K562 (cell line): ENCODE results near the gene ARHGAP26. TPM values are rescaled to one million over a fixed set of nuclear protein-coding genes. Genes with fewer than 3 reads are reported as not detected.
A peak's percentile ranks its signal among the peaks of the same experiment; 100 is the strongest.

ENCODE experiments used
- ATAC-seq: fragments of 200-7000 bp; cut with Tn5 transposase; 3 replicates; pipeline ENCODE4 v1.9.1; 2020; ENCODE audit warnings: moderate library complexity
- BruUV-seq: library from RNA; stranded (reverse); fragments of 400-500 nt; replicated peaks from 2 replicates; lab custom pipeline; 2021; lab: Mats Ljungman, UMichigan
- CTCF ChIA-PET: fragments of 300-600 bp; formaldehyde crosslinking; extraction: SDS; loops from one replicate; lab custom pipeline; 2021; ENCODE audit warnings: low intra/inter-chr PET ratio; lab: Yijun Ruan, JAX
- POLR2A ChIA-PET: fragments of 300-600, 350-650 bp; sonication (Branson Sonifier 250); formaldehyde crosslinking; extraction: SDS; loops from one replicate; lab custom pipeline; 2021; ENCODE audit warnings: antibody characterized with exemption, inconsistent platforms; lab: Yijun Ruan, JAX
- DNase-seq, 4 experiments: peaks; one replicate each; pipeline versions ENCODE4 v3.0.0 to v3.0.0-alpha.2; 2011 to 2018; ENCODE audit warnings: low spot score in 3 of 4, mixed read lengths in 3 of 4; ENCODE audit errors: extremely low read depth in 1 of 4
- FAIRE-seq: peaks from 2 replicates; lab custom pipeline; 2011; peaks lifted over from hg19 to GRCh38; lab: Jason Lieb, UNC
- H2AFZ ChIP-seq: 2 replicates; pipeline ENCODE4 v1.6.0; 2011; ENCODE audit warnings: low read depth, low read length, control low read depth, inconsistent platforms
- H3K27ac ChIP-seq: fragments of 200-600 bp; 3 replicates; pipeline ENCODE4 v1.8.0; 2011; ENCODE audit warnings: low read depth, mild to moderate bottlenecking, control low read depth, inconsistent platforms, low read length, moderate library complexity, mixed read lengths; ENCODE audit errors: extremely low read depth
- H3K27me3 ChIP-seq, 2 experiments: fragments of 300-600 bp in 1 of 2; 2 replicates in 1 of 2; 3 replicates in 1 of 2; pipeline versions ENCODE4 v1.6.0 to v1.8.0; 2011; ENCODE audit warnings: inconsistent platforms in 2 of 2, low read length in 2 of 2, mild to moderate bottlenecking in 1 of 2, mixed read lengths in 1 of 2, moderate library complexity in 1 of 2; ENCODE audit not compliant: control insufficient read depth in 2 of 2, insufficient read depth in 2 of 2
- H3K36me3 ChIP-seq: fragments of 300-600 bp; 3 replicates; pipeline ENCODE4 v1.8.0; 2011; ENCODE audit warnings: mild to moderate bottlenecking, low read length, inconsistent platforms; ENCODE audit not compliant: control insufficient read depth, insufficient read depth
- H3K4me1 ChIP-seq, 2 experiments: fragments of 200-600 bp in 1 of 2; replicated peaks in 1 of 2; 2 replicates in 1 of 2; 3 replicates in 1 of 2; pipeline versions ENCODE4 v1.5.1 to v1.8.0; 2011; ENCODE audit warnings: inconsistent platforms in 2 of 2, low read length in 2 of 2, mild to moderate bottlenecking in 1 of 2, mixed read lengths in 1 of 2, moderate library complexity in 1 of 2; ENCODE audit not compliant: control insufficient read depth in 2 of 2, insufficient read depth in 2 of 2
- H3K4me2 ChIP-seq: 2 replicates; pipeline ENCODE4 v1.6.1; 2011; ENCODE audit warnings: low read length, control low read depth, inconsistent platforms, mixed read lengths; ENCODE audit not compliant: insufficient read depth
- H3K4me3 ChIP-seq: fragments of 200-600 bp; sonication (generic), shearing (Covaris generic); 2 replicates; pipeline ENCODE4 v1.5.1; 2016; ENCODE audit warnings: control low read depth, inconsistent platforms
- H3K79me2 ChIP-seq: fragments of 200-600 bp; 3 replicates; pipeline ENCODE4 v1.8.0; 2011; ENCODE audit warnings: low read length, inconsistent platforms; ENCODE audit not compliant: control insufficient read depth, insufficient read depth
- H3K9ac ChIP-seq, 2 experiments: 2 replicates each; pipeline versions ENCODE4 v1.6.0 to v1.6.1; 2011; ENCODE audit warnings: low read depth in 2 of 2, low read length in 2 of 2, control low read depth in 1 of 2, inconsistent platforms in 1 of 2, mild to moderate bottlenecking in 1 of 2, mixed read lengths in 1 of 2; ENCODE audit not compliant: insufficient read depth in 1 of 2
- H3K9me1 ChIP-seq: one replicate; pipeline ENCODE4 v1.6.0; 2011; ENCODE audit warnings: inconsistent platforms, mild to moderate bottlenecking, low read length, moderate library complexity; ENCODE audit not compliant: control insufficient read depth, insufficient read depth
- H3K9me3 ChIP-seq: replicated peaks from 2 replicates; pipeline ENCODE4 v1.5.1; 2011; ENCODE audit warnings: low read depth, low read length, inconsistent platforms; ENCODE audit not compliant: control insufficient read depth, insufficient read depth
- H4K20me1 ChIP-seq: replicated peaks from 2 replicates; pipeline ENCODE4 v1.6.1; 2011; ENCODE audit warnings: low read length, inconsistent platforms, mixed read lengths; ENCODE audit not compliant: control insufficient read depth, insufficient read depth
- KLF10 ChIP-seq: fragments of 250-450 bp; sonication (Bioruptor Pico); IDR thresholded peaks from 2 replicates; pipeline ENCODE4 v1.6.1; 2021; ENCODE audit warnings: matching md5 sums
- NR2C1 ChIP-seq, 2 experiments: fragments of 450-650 bp; IDR thresholded peaks; 2 replicates each; pipeline ENCODE4 v1.6.1; 2017; ENCODE audit warnings: mild to moderate bottlenecking in 2 of 2, antibody characterized with exemption in 1 of 2, inconsistent platforms in 1 of 2, missing compliant biosample characterization in 1 of 2, missing genetic modification characterization in 1 of 2
- NR2C2 ChIP-seq, 2 experiments: fragments of 200-800 bp in 1 of 2; sonication (Bioruptor generic) in 1 of 2; sonication (generic) in 1 of 2; formaldehyde crosslinking in 1 of 2; IDR thresholded peaks; 2 replicates each; pipeline versions ENCODE4 v1.6.1 to v1.8.0; 2016 to 2022; ENCODE audit warnings: mild to moderate bottlenecking in 1 of 2, missing compliant biosample characterization in 1 of 2, missing genetic modification characterization in 1 of 2, missing genetic modification reagents in 1 of 2
- WGBS: fragments of 100-300 bp; shearing (Covaris generic); methylation state at CpG from one replicate; pipeline ENCODE4 v1.1.6; 2016; ENCODE audit warnings: low coverage, mixed read lengths; ENCODE audit not compliant: insufficient coverage; ENCODE audit errors: missing lambda C conversion rate; 5-methylcytosine and 5-hydroxymethylcytosine counted together
- in situ Hi-C: fragments of 300-500 bp; cut with MboI; formaldehyde crosslinking; loops from 4 replicates; pipeline ENCODE4 v1.15.0; 2018; ENCODE audit warnings: inconsistent platforms, mixed read lengths
- intact Hi-C: fragments of 100-400 bp; cut with micrococcal nuclease; formaldehyde crosslinking; loops from 2 replicates; pipeline ENCODE4 v1.14.2; 2022
- polyA plus RNA-seq, 8 experiments: library from polyadenylated mRNA; depleted of rRNA in 4 of 8; stranded (reverse) in 5 of 8; unstranded in 3 of 8; fragments of >200 nt; fragmentation: Nextera tagmentation in 2 of 8; fragmentation: Illumina TruSeq in 1 of 8; extraction: Ambion mirVana in 2 of 8; extraction: Trizol in 1 of 8; gene quantifications; 2 replicates each; pipeline versions ENCODE4 v1.2.1 to v1.2.3, GENCODE V29; 2011 to 2014; ENCODE audit warnings: inconsistent platforms in 1 of 8, missing spikeins in 1 of 8
- total RNA-seq, 7 experiments: library from RNA; depleted of rRNA in 6 of 7; stranded (reverse); fragments of >200 nt in 6 of 7; fragmentation: Illumina TruSeq in 2 of 7; extraction: Trizol in 2 of 7; gene quantifications; 2 replicates each; pipeline versions ENCODE4 v1.2.1 to v1.2.3, GENCODE V29; 2011 to 2021; ENCODE audit warnings: low replicate concordance in 1 of 7
- TF ChIP-seq, protein P1 (sequence below): fragments of 250-450 bp; sonication (Bioruptor Pico); IDR thresholded peaks from 2 replicates; pipeline ENCODE4 v1.4.0; 2020; ENCODE audit warnings: mild to moderate bottlenecking, moderate library complexity, borderline replicate concordance

ARHGAP26 gene
- total and polyA plus RNA-seq, 9 of the 15 experiments (the other 6 are each of a cell fraction or from before 2014, with no cell fraction given), result 0.13 to 1.1 (median 0.55) TPM

DNA sequence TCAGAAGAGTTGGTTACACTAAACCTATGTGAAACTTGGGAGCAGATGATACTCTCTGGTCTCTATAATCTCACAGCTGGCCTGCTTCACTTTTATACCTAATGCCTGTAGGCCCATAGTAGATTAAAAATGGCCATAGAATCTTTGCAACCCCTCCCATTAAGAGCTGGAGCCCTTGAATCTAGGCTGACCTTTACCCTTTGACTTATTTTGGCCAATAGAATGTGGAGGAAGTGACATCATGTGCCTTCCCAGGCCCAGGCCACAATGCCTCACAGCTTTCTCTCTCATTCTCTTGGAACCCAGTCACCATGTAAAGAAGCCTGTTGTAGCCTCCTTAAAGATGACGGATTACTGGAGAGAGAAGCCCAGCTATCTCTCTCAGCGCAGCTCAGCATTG, 382.3 kb downstream of the ARHGAP26 start:
- WGBS, result 63% methylated on average over 2 of the region's 2 CpGs
- H4K20me1 ChIP-seq, result no peaks in the 10 kb centered on the region
- no peaks in the 10 kb centered on the region for H3K79me2 ChIP-seq
- FAIRE-seq, result no peak
- TF ChIP-seq, protein P1, sequence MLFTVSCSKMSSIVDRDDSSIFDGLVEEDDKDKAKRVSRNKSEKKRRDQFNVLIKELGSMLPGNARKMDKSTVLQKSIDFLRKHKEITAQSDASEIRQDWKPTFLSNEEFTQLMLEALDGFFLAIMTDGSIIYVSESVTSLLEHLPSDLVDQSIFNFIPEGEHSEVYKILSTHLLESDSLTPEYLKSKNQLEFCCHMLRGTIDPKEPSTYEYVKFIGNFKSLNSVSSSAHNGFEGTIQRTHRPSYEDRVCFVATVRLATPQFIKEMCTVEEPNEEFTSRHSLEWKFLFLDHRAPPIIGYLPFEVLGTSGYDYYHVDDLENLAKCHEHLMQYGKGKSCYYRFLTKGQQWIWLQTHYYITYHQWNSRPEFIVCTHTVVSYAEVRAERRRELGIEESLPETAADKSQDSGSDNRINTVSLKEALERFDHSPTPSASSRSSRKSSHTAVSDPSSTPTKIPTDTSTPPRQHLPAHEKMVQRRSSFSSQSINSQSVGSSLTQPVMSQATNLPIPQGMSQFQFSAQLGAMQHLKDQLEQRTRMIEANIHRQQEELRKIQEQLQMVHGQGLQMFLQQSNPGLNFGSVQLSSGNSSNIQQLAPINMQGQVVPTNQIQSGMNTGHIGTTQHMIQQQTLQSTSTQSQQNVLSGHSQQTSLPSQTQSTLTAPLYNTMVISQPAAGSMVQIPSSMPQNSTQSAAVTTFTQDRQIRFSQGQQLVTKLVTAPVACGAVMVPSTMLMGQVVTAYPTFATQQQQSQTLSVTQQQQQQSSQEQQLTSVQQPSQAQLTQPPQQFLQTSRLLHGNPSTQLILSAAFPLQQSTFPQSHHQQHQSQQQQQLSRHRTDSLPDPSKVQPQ (CRISPR knock-in tag), result no peak
- peak; percentile 35; the same call in 1 of the 2 replicates for TF ChIP-seq NR2C1 (IDR thresholded peaks at IDR 0.05)
- peak; percentile 77 for TF ChIP-seq NR2C1 (tag; IDR thresholded peaks at IDR 0.05)
- TF ChIP-seq KLF10 (CRISPR knock-in tag), result no peak
- no peak for TF ChIP-seq NR2C2 (CRISPR knock-in tag; IDR thresholded peaks at IDR 0.05)
- TF ChIP-seq NR2C2 (tag; IDR thresholded peaks at IDR 0.05), result peak; percentile 57
- TF ChIP-seq, all 486 proteins: peak for 2
- in situ Hi-C loops (no loop called here), intact Hi-C loops (no loop called here)
- Histone ChIP-seq H3K9me3 (no peaks in the 10 kb centered on the region), H2AFZ (no peak overlapping the region), H3K4me1 (no peaks in the 10 kb centered on the region; a peak in 2 of 5 replicates), H3K9me1 (no peaks in the 10 kb centered on the region), H3K9ac (no peak overlapping the region), H3K4me2 (no peak overlapping the region), H3K27ac (no peak overlapping the region), H3K27me3 (no peaks in the 10 kb centered on the region; a peak in 2 of 5 replicates), H3K4me3 (no peak overlapping the region), H3K36me3 (no peaks in the 10 kb centered on the region)
- no peak for ATAC-seq
- BruUV-seq, result no TSS peak
- no peak for DNase-seq
- ChIA-PET POLR2A (interaction anchor here (0.9 to 1.0 kb wide), 2 partner anchors 9 to 14 kb away, joined by 3 to 4 read pairs; no protein-coding TSS in a partner anchor), CTCF (no interaction called here)
